OCI-LY7 (cell line): ENCODE measurements around the gene LRIT1.

Experiments used
- EZH2phosphoT487 ChIP-seq: fragments of 200-600 bp; sonication (generic); IDR thresholded peaks from 2 replicates; pipeline ENCODE4 v1.6.1; 2018; ENCODE audit warnings: low read depth, borderline replicate concordance, mild to moderate bottlenecking, mixed run types, antibody characterized with exemption, low read length, moderate library complexity, mixed read lengths
- TF ChIP-seq, protein P1 (sequence below): fragments of 200-600 bp; sonication (generic); conservative IDR thresholded peaks from 2 replicates; pipeline ENCODE4 v1.5.1; 2014; ENCODE audit warnings: mild to moderate bottlenecking, antibody characterized with exemption, low read length, moderate library complexity, mixed read lengths

DNA sequence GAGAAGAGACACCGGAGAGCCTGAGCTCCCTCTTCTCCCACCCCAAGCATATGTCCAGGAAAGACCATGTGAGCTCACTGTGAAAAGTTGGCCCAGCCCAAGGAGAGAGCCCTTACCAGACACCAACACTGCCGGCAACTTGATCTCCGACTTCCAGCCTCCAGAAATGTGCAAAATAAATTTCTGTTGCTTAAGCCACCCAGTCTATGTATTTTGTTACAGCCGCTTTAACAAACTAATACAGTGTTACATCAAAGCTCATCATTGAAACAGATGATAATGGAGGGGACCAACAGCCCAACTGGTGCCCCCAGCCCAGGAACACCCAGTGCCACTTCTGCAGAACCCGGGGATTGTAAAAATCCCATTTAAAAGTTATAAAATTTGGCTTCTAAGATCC lies 22.4 kb upstream of the LRIT1 start:
- no peak for TF ChIP-seq EZH2phosphoT487
- TF ChIP-seq, protein P1, sequence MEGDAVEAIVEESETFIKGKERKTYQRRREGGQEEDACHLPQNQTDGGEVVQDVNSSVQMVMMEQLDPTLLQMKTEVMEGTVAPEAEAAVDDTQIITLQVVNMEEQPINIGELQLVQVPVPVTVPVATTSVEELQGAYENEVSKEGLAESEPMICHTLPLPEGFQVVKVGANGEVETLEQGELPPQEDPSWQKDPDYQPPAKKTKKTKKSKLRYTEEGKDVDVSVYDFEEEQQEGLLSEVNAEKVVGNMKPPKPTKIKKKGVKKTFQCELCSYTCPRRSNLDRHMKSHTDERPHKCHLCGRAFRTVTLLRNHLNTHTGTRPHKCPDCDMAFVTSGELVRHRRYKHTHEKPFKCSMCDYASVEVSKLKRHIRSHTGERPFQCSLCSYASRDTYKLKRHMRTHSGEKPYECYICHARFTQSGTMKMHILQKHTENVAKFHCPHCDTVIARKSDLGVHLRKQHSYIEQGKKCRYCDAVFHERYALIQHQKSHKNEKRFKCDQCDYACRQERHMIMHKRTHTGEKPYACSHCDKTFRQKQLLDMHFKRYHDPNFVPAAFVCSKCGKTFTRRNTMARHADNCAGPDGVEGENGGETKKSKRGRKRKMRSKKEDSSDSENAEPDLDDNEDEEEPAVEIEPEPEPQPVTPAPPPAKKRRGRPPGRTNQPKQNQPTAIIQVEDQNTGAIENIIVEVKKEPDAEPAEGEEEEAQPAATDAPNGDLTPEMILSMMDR = no peak
